Smooth muscle cell (in vitro differentiated cells): ENCODE data around the gene WNT2B. TPM values are rescaled to one million over a fixed set of nuclear protein-coding genes. Genes with fewer than 3 reads are reported as not detected.
"Not testable (repeated sequence)": the region's sequence is repeated elsewhere in the genome, so short reads cannot be mapped to it uniquely, and the experiment has no call there.

Experiments
- DNase-seq: peaks from one replicate; lab custom pipeline; 2025; ENCODE audit not compliant: unreplicated experiment; lab: John Stamatoyannopoulos, UW
- H2AFZ ChIP-seq: fragments of 200-600 bp; sonication (generic); 2 replicates; pipeline ENCODE4 v1.6.0; 2016; ENCODE audit warnings: antibody characterized with exemption, low read depth, mild to moderate bottlenecking
- H3F3A ChIP-seq: fragments of 200-600 bp; sonication (generic); 2 replicates; pipeline ENCODE4 v1.6.0; 2017; ENCODE audit warnings: antibody characterized with exemption, low read depth
- H3K27ac ChIP-seq: fragments of 200-600 bp; sonication (generic); 2 replicates; pipeline ENCODE4 v1.5.1; 2016; ENCODE audit warnings: low read depth, mild to moderate bottlenecking
- H3K27me3 ChIP-seq: fragments of 200-600 bp; sonication (generic); 2 replicates; pipeline ENCODE4 v1.6.1; 2016; ENCODE audit warnings: low read depth, mild to moderate bottlenecking
- H3K36me3 ChIP-seq: fragments of 200-600 bp; sonication (generic); 2 replicates; pipeline ENCODE4 v1.5.1; 2016; ENCODE audit warnings: low read depth
- H3K4me1 ChIP-seq: fragments of 200-600 bp; sonication (generic); 2 replicates; pipeline ENCODE4 v1.5.1; 2016; ENCODE audit warnings: low read depth
- H3K4me2 ChIP-seq: fragments of 200-600 bp; sonication (generic); 2 replicates; pipeline ENCODE4 v1.6.0; 2016; ENCODE audit warnings: mild to moderate bottlenecking
- H3K4me3 ChIP-seq: fragments of 200-600 bp; sonication (generic); 2 replicates; pipeline ENCODE4 v1.5.1; 2016; ENCODE audit warnings: mild to moderate bottlenecking
- H3K79me2 ChIP-seq: fragments of 200-600 bp; sonication (generic); 2 replicates; pipeline ENCODE4 v1.6.0; 2016; ENCODE audit warnings: low read depth, mild to moderate bottlenecking
- H3K9ac ChIP-seq: fragments of 200-600 bp; sonication (generic); 2 replicates; pipeline ENCODE4 v1.6.0; 2016; ENCODE audit warnings: low read depth
- H3K9me3 ChIP-seq: fragments of 200-600 bp; sonication (generic); replicated peaks from 2 replicates; pipeline ENCODE4 v1.5.1; 2016; ENCODE audit warnings: low read depth
- H4K20me1 ChIP-seq: fragments of 200-600 bp; sonication (generic); 2 replicates; pipeline ENCODE4 v1.6.0; 2016; ENCODE audit warnings: low read depth
- WGBS: methylation state at CpG from one replicate; pipeline ENCODE4 v1.1.7; 2016; ENCODE audit warnings: low lambda C conversion rate; 5-methylcytosine and 5-hydroxymethylcytosine counted together
- polyA plus RNA-seq: library from polyadenylated mRNA; unstranded; fragments of >200 nt; fragmentation: Nextera tagmentation; extraction: Ambion mirVana; gene quantifications from 2 replicates; pipeline ENCODE4 v1.2.1, GENCODE V29; 2016
- total RNA-seq: library from RNA; depleted of rRNA; stranded (reverse); fragments of >200 nt; gene quantifications from 2 replicates; pipeline ENCODE4 v1.2.3, GENCODE V29; 2014
- TF ChIP-seq, protein P1 (sequence below): fragments of 200-600 bp; sonication (generic); IDR thresholded peaks from 2 replicates; pipeline ENCODE4 v1.5.1; 2017; ENCODE audit warnings: borderline replicate concordance, mild to moderate bottlenecking, antibody characterized with exemption; ENCODE audit not compliant: insufficient read depth, poor library complexity, severe bottlenecking

Gene WNT2B
- total and polyA plus RNA-seq, 2 experiments from 2014 or later, result 0.41 to 1.8 TPM

DNA sequence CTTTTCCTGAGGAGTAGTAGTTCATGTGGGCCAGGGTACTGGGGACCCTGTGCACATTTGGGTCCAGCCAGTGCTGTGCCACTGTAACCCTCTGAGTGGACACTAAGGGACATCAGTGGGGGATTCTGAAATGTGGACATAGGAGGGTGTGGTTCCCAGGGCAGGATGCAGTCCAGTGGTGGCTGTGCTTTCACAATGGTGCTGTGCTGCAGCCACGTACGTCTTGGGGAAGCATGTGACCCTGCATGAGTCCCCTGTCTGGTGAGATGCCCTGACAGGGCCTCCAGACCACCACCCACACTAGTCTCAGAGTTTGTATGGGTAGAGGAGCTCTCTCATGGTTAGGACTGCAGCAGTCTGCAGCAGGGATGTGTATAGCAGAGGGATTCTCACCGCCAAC, 37.8 kb upstream of the WNT2B start:
- no peak for DNase-seq
- H2AFZ ChIP-seq, result no peak overlapping the region
- H3F3A ChIP-seq, result no peaks in the 10 kb centered on the region
- no peak overlapping the region for H3K9ac ChIP-seq
- no peaks in the 10 kb centered on the region for H4K20me1 ChIP-seq
- no peak overlapping the region for H3K4me2 ChIP-seq
- H3K27ac ChIP-seq, result no peak overlapping the region
- no peaks in the 10 kb centered on the region for H3K9me3 ChIP-seq
- TF ChIP-seq, protein P1, sequence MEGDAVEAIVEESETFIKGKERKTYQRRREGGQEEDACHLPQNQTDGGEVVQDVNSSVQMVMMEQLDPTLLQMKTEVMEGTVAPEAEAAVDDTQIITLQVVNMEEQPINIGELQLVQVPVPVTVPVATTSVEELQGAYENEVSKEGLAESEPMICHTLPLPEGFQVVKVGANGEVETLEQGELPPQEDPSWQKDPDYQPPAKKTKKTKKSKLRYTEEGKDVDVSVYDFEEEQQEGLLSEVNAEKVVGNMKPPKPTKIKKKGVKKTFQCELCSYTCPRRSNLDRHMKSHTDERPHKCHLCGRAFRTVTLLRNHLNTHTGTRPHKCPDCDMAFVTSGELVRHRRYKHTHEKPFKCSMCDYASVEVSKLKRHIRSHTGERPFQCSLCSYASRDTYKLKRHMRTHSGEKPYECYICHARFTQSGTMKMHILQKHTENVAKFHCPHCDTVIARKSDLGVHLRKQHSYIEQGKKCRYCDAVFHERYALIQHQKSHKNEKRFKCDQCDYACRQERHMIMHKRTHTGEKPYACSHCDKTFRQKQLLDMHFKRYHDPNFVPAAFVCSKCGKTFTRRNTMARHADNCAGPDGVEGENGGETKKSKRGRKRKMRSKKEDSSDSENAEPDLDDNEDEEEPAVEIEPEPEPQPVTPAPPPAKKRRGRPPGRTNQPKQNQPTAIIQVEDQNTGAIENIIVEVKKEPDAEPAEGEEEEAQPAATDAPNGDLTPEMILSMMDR, result no peak
- no peaks in the 10 kb centered on the region for H3K36me3 ChIP-seq
- WGBS, result 96% methylated on average over 3 of the region's 3 CpGs
- H3K27me3 ChIP-seq, result no peaks in the 10 kb centered on the region
- peaks cover 4% of the 10 kb centered on the region for H3K4me1 ChIP-seq
- H3K4me3 ChIP-seq, result no peak overlapping the region
- no peaks in the 10 kb centered on the region for H3K79me2 ChIP-seq

DNA sequence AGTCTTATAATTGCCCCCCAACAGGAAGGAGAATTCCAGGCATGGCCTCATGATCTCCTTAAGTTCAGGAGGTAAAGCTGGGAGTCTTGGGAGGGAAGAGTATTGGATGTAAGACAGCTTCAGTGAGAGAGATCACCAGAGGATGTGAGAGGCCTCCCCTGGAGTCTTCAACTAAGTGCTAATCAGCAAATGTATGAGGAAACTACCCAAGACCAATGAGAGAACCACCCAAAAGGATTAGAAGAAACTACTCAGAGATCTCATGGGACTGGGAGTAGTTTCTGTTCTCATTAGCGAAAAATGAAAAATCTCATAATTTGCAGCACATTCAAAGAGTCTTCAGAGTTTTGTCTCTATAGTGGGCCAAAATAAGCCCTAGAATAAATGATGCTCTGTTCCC, 36.6 kb upstream of the WNT2B start:
- no peaks in the 10 kb centered on the region for H3K27me3 ChIP-seq
- no peak overlapping the region for H3K27ac ChIP-seq
- H3F3A ChIP-seq, result no peaks in the 10 kb centered on the region
- H3K4me1 ChIP-seq, result no peaks in the 10 kb centered on the region
- no peak overlapping the region for H3K4me3 ChIP-seq
- H3K36me3 ChIP-seq, result no peaks in the 10 kb centered on the region
- H3K9me3 ChIP-seq, result no peaks in the 10 kb centered on the region
- no peak overlapping the region for H3K4me2 ChIP-seq
- no peaks in the 10 kb centered on the region for H4K20me1 ChIP-seq
- TF ChIP-seq, protein P1, result no peak
- WGBS, result 93% methylated on average over 1 of the region's 1 CpG
- no peak overlapping the region for H3K9ac ChIP-seq
- no peaks in the 10 kb centered on the region for H3K79me2 ChIP-seq
- no peak overlapping the region for H2AFZ ChIP-seq
- no peak for DNase-seq

DNA sequence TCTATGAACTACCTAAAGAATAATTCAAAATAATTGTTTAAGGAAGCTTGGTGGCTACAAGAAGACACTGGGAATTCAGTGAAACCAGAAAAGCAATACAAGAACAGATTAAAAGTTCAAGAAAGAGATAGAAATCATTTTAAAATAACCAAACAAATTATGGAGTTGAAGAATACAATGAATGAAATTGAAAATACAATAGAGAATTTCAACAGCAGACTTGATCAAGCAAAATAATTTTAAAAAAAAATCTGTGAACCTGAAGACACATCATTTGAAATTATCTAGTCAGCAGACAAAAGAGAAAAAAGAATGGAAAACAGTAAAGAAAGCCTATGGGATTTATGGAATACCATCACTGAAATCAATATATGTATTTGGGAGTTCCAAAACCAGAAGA, 31.2 kb upstream of the WNT2B start:
- TF ChIP-seq, protein P1, result no peak
- Histone ChIP-seq H3K9me3 (no peaks in the 10 kb centered on the region), H3K79me2 (no peaks in the 10 kb centered on the region), H4K20me1 (no peaks in the 10 kb centered on the region), H3K27ac (no peak overlapping the region), H3F3A (no peaks in the 10 kb centered on the region), H3K4me2 (no peak overlapping the region), H3K36me3 (no peaks in the 10 kb centered on the region), H3K4me3 (no peak overlapping the region), H3K4me1 (no peaks in the 10 kb centered on the region), H3K9ac (no peak overlapping the region), H2AFZ (no peak overlapping the region), H3K27me3 (no peaks in the 10 kb centered on the region)
- no peak for DNase-seq

DNA sequence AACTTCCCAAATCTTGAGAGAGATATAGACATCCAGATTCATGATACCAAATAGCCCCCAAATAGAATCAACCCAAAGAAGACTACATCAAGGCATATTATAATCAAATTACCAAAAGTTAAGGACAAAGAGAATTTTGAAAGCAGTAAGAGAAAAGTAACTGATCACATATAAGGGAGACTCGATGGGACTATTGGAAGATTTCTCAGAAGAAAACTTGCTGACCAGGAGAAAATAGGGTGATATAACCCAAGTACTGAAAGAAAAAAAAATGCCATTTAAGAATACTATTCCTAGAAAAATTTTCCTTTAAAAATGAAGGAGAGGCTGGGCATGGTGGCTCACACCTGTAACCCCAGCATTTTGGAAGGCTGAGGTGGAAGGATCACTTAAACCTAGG, 30.5 kb upstream of the WNT2B start:
- Histone ChIP-seq H3K9me3 (no peaks in the 10 kb centered on the region), H3K4me3 (no peak overlapping the region), H3K79me2 (no peaks in the 10 kb centered on the region), H3K9ac (no peak overlapping the region), H2AFZ (no peak overlapping the region), H3K36me3 (no peaks in the 10 kb centered on the region), H3F3A (no peaks in the 10 kb centered on the region), H3K27ac (no peak overlapping the region), H3K4me1 (no peaks in the 10 kb centered on the region), H4K20me1 (no peaks in the 10 kb centered on the region), H3K4me2 (no peak overlapping the region), H3K27me3 (no peaks in the 10 kb centered on the region)
- 100% methylated on average over 1 of the region's 1 CpG for WGBS
- no peak for DNase-seq
- TF ChIP-seq, protein P1, result no peak

DNA sequence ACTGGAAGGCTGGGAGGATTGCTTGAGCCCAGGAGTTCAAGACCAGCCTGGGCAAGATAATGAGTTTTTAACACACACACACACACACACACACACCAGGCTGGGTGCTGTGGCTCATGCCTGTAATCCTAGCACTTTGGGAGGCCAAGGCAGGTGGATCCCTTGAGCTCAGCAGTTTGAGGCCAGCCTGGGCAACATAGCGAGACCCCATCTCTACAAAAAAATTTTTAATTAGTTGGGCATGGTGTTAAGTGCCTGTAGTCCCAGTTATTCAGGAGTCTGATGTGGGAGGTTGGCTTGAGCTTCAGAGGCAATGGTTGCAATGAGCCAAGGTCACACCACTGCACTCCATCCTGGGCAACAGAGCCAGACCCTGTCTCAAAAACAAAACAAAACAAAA, 22.7 kb upstream of the WNT2B start:
- not testable (repeated sequence) for H3K27me3 ChIP-seq, H3K4me1 ChIP-seq, DNase-seq, H3F3A ChIP-seq, H3K79me2 ChIP-seq, H3K36me3 ChIP-seq, H3K9me3 ChIP-seq, H4K20me1 ChIP-seq, H3K4me3 ChIP-seq, H2AFZ ChIP-seq, H3K27ac ChIP-seq, H3K9ac ChIP-seq, H3K4me2 ChIP-seq
- 100% methylated on average over 1 of the region's 1 CpG for WGBS

DNA sequence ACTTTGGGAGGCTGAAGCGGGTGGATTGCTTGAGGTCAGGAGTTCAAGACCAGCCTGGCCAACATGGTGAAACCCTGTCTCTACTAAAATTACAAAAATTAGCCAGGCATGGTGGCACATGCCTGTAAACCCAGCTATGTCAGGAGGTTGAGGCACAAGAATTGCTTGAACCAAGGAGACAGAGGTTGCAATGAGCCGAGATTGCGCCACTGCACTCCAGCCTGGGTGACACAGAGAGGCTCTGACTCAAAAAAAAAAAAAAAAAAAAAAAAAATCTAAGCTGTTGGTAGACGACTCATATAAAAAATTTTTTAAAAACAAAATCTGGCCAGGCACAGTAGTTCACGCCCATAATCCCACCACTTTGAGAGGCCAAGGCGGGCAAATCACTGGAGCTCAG, 21.1 kb upstream of the WNT2B start:
- H3K27ac ChIP-seq, DNase-seq, H3K79me2 ChIP-seq, H3K9ac ChIP-seq, H3K4me2 ChIP-seq, H3F3A ChIP-seq, H3K9me3 ChIP-seq, H2AFZ ChIP-seq, H3K4me3 ChIP-seq, H3K4me1 ChIP-seq, H3K27me3 ChIP-seq, H3K36me3 ChIP-seq, H4K20me1 ChIP-seq: not testable (repeated sequence)
- 91% methylated on average over 6 of the region's 6 CpGs for WGBS
